Stimulated activated naive B cell treated with anti-CD40 and anti-IgM and Interleukin-4, amounts not matched to agents 10 μg/mL and 1 μg/mL and 100 μg/mL, for 72 hours (primary cell): ENCODE measurements around the gene TMEFF1.

Source experiments
- ATAC-seq, 2 donors: fragments of 150-1000 bp; cut with Tn5 transposase; replicated peaks; 2 replicates each; pipeline ENCODE4 v1.10.0; 2021; ENCODE audit warnings: moderate library complexity in 1 of 2
- DNase-seq: peaks from one replicate; pipeline ENCODE4 v3.0.0; 2021
- H3K27ac Mint-ChIP-seq: one replicate; pipeline ENCODE4 v1.8.0; 2022; ENCODE audit warnings: mild to moderate bottlenecking, mixed read lengths
- H3K27me3 Mint-ChIP-seq, 2 donors: one replicate each; pipeline ENCODE4 v1.8.0; 2022; ENCODE audit warnings: mixed read lengths in 2 of 2
- H3K36me3 Mint-ChIP-seq, 2 donors: one replicate each; pipeline ENCODE4 v1.8.0; 2022; ENCODE audit warnings: mixed read lengths in 2 of 2, mild to moderate bottlenecking in 1 of 2
- H3K4me1 Mint-ChIP-seq, 2 donors: one replicate each; pipeline ENCODE4 v1.8.0; 2022; ENCODE audit warnings: mixed read lengths in 2 of 2, mild to moderate bottlenecking in 1 of 2
- H3K4me3 Mint-ChIP-seq, 2 donors: one replicate each; pipeline ENCODE4 v1.8.0; 2022; ENCODE audit warnings: mild to moderate bottlenecking in 2 of 2, mixed read lengths in 2 of 2, moderate library complexity in 1 of 2
- H3K9me3 Mint-ChIP-seq, 2 donors: one replicate each; pipeline ENCODE4 v1.8.0; 2022; ENCODE audit warnings: mixed read lengths in 2 of 2, mild to moderate bottlenecking in 1 of 2

TMEFF1 gene

GRCh38 chr9:100554935-100555401 lies 82.0 kb downstream of the TMEFF1 start:
- Mint-ChIP-seq H3K9me3 (peaks cover 3 to 5% of the 10 kb centered on the region in 2 donors), H3K27me3 (no peaks in the 10 kb centered on the region), H3K4me1 (no peaks in the 10 kb centered on the region), H3K27ac (no peak overlapping the region), H3K4me3 (no peak overlapping the region), H3K36me3 (peaks cover 5% of the 10 kb centered on the region in 2 donors)
- DNase-seq, result no peak
- no peak for ATAC-seq

- ATAC-seq (no peak), DNase-seq (no peak)
- H3K27me3 Mint-ChIP-seq, result no peaks in the 10 kb centered on the region
- no peaks in the 10 kb centered on the region for H3K4me1 Mint-ChIP-seq
- no peak overlapping the region for H3K4me3 Mint-ChIP-seq
- peaks cover 3% of the 10 kb centered on the region in 2 donors for H3K36me3 Mint-ChIP-seq
- peaks cover 1 to 3% of the 10 kb centered on the region in 2 donors for H3K9me3 Mint-ChIP-seq
- H3K27ac Mint-ChIP-seq, result no peak overlapping the region
These were observed 82.5 kb downstream of the TMEFF1 start for GRCh38 chr9:100555471-100555870.

GRCh38 chr9:100557053-100557452 lies 84.1 kb downstream of the TMEFF1 start:
- no peak overlapping the region for H3K27ac Mint-ChIP-seq
- H3K27me3 Mint-ChIP-seq, result no peaks in the 10 kb centered on the region
- no peaks in the 10 kb centered on the region for H3K4me1 Mint-ChIP-seq
- ATAC-seq, result no peak
- H3K36me3 Mint-ChIP-seq, result no peaks in the 10 kb centered on the region
- no peak overlapping the region for H3K4me3 Mint-ChIP-seq
- no peak for DNase-seq
- no peaks in the 10 kb centered on the region for H3K9me3 Mint-ChIP-seq

DNA sequence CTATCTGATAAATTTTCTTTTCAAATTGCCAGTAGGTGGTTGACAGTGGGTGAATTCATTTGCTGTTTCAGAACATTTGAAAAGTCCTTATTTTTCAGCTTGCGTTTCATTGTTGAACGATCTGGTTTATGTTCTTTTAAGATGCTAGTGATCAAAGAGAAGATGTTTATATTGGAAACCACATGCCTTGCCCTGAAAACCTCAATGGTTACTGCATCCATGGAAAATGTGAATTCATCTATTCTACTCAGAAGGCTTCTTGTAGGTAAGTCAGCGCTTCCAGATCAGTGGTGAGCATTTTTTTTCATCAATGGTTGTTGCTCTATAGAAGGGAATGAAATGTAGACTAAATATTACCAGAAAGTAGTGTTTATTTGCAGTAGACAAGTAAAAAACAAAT lies 88.3 kb downstream of the TMEFF1 start:
- no peaks in the 10 kb centered on the region for H3K9me3 Mint-ChIP-seq
- no peaks in the 10 kb centered on the region for H3K4me1 Mint-ChIP-seq
- DNase-seq (no peak), ATAC-seq (no peak)
- H3K36me3 Mint-ChIP-seq, result no peaks in the 10 kb centered on the region
- H3K27ac Mint-ChIP-seq, result no peak overlapping the region
- H3K27me3 Mint-ChIP-seq, result no peaks in the 10 kb centered on the region
- no peak overlapping the region for H3K4me3 Mint-ChIP-seq

- Mint-ChIP-seq H3K36me3 (peaks cover 0 to 8% of the 10 kb centered on the region in 2 donors), H3K4me1 (no peaks in the 10 kb centered on the region), H3K27ac (no peak overlapping the region), H3K27me3 (no peaks in the 10 kb centered on the region), H3K4me3 (no peak overlapping the region), H3K9me3 (peaks cover 3 to 9% of the 10 kb centered on the region in 2 donors)
- ATAC-seq, result no peak
- no peak for DNase-seq
These were observed 94.9 kb downstream of the TMEFF1 start for GRCh38 chr9:100567856-100568255.

- Mint-ChIP-seq H3K9me3 (peaks cover 3 to 9% of the 10 kb centered on the region in 2 donors), H3K27ac (no peak overlapping the region), H3K4me3 (no peak overlapping the region), H3K36me3 (peaks cover 0 to 8% of the 10 kb centered on the region in 2 donors), H3K4me1 (no peaks in the 10 kb centered on the region), H3K27me3 (no peaks in the 10 kb centered on the region)
- ATAC-seq (no peak), DNase-seq (no peak)
These were observed 100.8 kb downstream of the TMEFF1 start for GRCh38 chr9:100573655-100574260.

GRCh38 chr9:100575006-100575405 lies 102.1 kb downstream of the TMEFF1 start:
- Mint-ChIP-seq H3K4me1 (no peaks in the 10 kb centered on the region), H3K27ac (no peak overlapping the region), H3K27me3 (no peaks in the 10 kb centered on the region), H3K9me3 (peaks cover 1 to 5% of the 10 kb centered on the region in 2 donors), H3K36me3 (peaks cover 0 to 4% of the 10 kb centered on the region in 2 donors), H3K4me3 (no peak overlapping the region)
- DNase-seq (no peak), ATAC-seq (no peak)

- DNase-seq (no peak), ATAC-seq (no peak)
- Mint-ChIP-seq H3K36me3 (no peaks in the 10 kb centered on the region), H3K4me3 (no peak overlapping the region), H3K4me1 (no peaks in the 10 kb centered on the region), H3K9me3 (no peaks in the 10 kb centered on the region), H3K27me3 (no peaks in the 10 kb centered on the region), H3K27ac (no peak overlapping the region)
These were observed 102.9 kb downstream of the TMEFF1 start for GRCh38 chr9:100575765-100576386.

DNA sequence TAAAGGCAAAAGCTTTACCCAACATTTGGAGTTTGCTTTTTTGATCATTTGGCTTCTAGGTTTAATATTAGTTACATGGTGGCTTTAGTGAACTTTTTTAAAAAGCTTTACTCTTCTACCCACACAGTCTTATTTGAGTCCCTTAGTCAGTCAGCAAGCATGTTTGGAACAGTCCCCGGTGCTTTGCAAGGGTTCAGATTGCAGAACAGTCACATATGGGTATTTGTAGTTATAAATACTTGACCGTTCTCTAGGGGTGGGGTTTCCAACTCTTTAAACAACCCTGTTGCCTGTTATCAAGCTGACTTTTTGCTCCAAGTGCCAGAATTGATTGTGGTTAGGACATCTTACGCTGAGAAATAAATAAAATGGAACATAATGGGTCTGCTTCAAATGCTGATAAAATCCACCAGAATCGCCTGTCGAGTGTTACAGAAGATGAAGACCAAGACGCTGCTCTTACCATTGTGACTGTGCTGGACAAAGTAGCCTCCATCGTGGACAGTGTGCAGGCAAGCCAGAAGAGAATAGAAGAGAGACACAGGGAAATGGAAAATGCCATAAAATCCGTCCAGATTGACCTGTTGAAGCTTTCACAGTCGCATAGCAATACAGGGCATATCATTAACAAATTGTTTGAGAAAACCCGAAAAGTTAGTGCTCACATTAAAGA lies 105.0 kb downstream of the TMEFF1 start, which contains the start of gene CAVIN4:
Gene CAVIN4 (plus strand): TSS at position 304 of the 673 bp plus-strand sequence. CDS start 65 bp downstream, at position 369.
- no peak for ATAC-seq
- no peak for DNase-seq

GRCh38 chr9:100578610-100579009 lies 105.7 kb downstream of the TMEFF1 start:
- H3K4me1 Mint-ChIP-seq, result no peaks in the 10 kb centered on the region
- no peak overlapping the region for H3K27ac Mint-ChIP-seq
- ATAC-seq (no peak), DNase-seq (no peak)
- no peak overlapping the region for H3K4me3 Mint-ChIP-seq
- no peaks in the 10 kb centered on the region for H3K27me3 Mint-ChIP-seq
- H3K9me3 Mint-ChIP-seq, result no peaks in the 10 kb centered on the region
- no peaks in the 10 kb centered on the region for H3K36me3 Mint-ChIP-seq

More for the DNA sequence above, 105.0 kb downstream of the TMEFF1 start, which contains the start of gene CAVIN4:
- Mint-ChIP-seq H3K9me3 (no peaks in the 10 kb centered on the region), H3K27ac (no peak within 1 kb of the TSS), H3K27me3 (no peaks in the 10 kb centered on the region), H3K36me3 (no peaks in the 10 kb centered on the region), H3K4me1 (no peaks in the 10 kb centered on the region), H3K4me3 (no peak within 1 kb of the TSS)

DNA sequence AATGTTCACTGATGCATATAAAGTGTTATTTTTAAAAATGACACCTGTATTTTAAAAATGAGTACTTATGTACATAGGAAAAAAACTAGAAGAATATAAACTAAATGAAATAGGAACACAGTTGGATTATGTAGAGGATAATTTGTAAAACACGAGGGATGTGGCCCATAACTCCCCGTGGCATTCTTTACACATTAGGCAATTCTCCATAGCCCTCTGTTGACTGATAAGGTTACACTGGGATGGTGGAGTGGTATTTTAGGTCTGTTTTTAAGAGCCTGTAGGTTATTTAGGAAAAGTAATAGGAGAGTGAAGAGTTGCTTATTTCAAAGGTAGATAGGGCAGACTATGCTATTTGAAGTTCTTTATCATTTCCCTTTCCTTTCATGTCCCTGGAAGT lies 106.7 kb downstream of the TMEFF1 start:
- ATAC-seq (no peak), DNase-seq (no peak)
- H3K27me3 Mint-ChIP-seq, result no peaks in the 10 kb centered on the region
- H3K36me3 Mint-ChIP-seq, result no peaks in the 10 kb centered on the region
- H3K9me3 Mint-ChIP-seq, result no peaks in the 10 kb centered on the region
- H3K27ac Mint-ChIP-seq, result no peak overlapping the region
- H3K4me3 Mint-ChIP-seq, result no peak overlapping the region
- H3K4me1 Mint-ChIP-seq, result no peaks in the 10 kb centered on the region

GRCh38 chr9:100580257-100580656 lies 107.3 kb downstream of the TMEFF1 start:
- H3K4me1 Mint-ChIP-seq, result no peaks in the 10 kb centered on the region
- H3K27ac Mint-ChIP-seq, result no peak overlapping the region
- no peak overlapping the region for H3K4me3 Mint-ChIP-seq
- no peaks in the 10 kb centered on the region for H3K36me3 Mint-ChIP-seq
- no peaks in the 10 kb centered on the region for H3K27me3 Mint-ChIP-seq
- DNase-seq, result no peak
- no peak for ATAC-seq
- no peaks in the 10 kb centered on the region for H3K9me3 Mint-ChIP-seq

GRCh38 chr9:100581081-100581480 lies 108.1 kb downstream of the TMEFF1 start:
- no peak overlapping the region for H3K4me3 Mint-ChIP-seq
- H3K36me3 Mint-ChIP-seq, result no peaks in the 10 kb centered on the region
- no peaks in the 10 kb centered on the region for H3K27me3 Mint-ChIP-seq
- H3K9me3 Mint-ChIP-seq, result no peaks in the 10 kb centered on the region
- no peak for DNase-seq
- H3K4me1 Mint-ChIP-seq, result no peaks in the 10 kb centered on the region
- H3K27ac Mint-ChIP-seq, result no peak overlapping the region
- no peak for ATAC-seq

DNA sequence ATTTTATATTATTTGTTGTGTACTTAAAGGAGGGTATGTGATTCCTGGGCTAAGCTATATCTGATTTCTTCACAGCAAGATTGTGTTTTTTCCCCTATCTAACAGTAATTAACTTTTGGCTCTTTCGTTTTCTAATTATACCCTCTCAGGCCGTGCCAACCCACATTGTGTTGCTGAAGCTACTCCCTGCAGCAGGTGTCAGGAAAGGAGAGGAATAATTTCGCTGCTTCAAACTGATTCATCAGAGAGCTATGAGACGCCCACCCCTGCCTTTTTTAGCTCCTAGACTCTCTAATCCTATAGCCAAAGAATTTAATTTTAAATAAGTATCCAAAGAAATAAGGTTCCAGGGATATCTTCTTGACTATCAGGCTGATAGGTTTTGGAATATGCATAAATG lies 108.7 kb downstream of the TMEFF1 start:
- ATAC-seq, result no peak
- no peak overlapping the region for H3K4me3 Mint-ChIP-seq

More for the DNA sequence above, 108.7 kb downstream of the TMEFF1 start:
- no peak overlapping the region for H3K27ac Mint-ChIP-seq
- H3K36me3 Mint-ChIP-seq, result no peaks in the 10 kb centered on the region
- H3K9me3 Mint-ChIP-seq, result no peaks in the 10 kb centered on the region
- no peaks in the 10 kb centered on the region for H3K27me3 Mint-ChIP-seq
- no peak for DNase-seq
- no peaks in the 10 kb centered on the region for H3K4me1 Mint-ChIP-seq
